B cell (primary cell): ENCODE data around the gene SLC35E2B.
"Not testable (repeated sequence)": the region's sequence is repeated elsewhere in the genome, so short reads cannot be mapped to it uniquely, and the experiment has no call there.

Experiments used
- CTCF ChIP-seq: fragments of 200-600 bp; IDR thresholded peaks from one replicate; pipeline ENCODE4 v1.8.0; 2022; ENCODE audit warnings: antibody characterized with exemption, mild to moderate bottlenecking
- EZH2 ChIP-seq: IDR thresholded peaks from 2 replicates; pipeline ENCODE4 v1.6.1; 2012; ENCODE audit warnings: borderline replicate concordance, low read depth, mild to moderate bottlenecking, moderate library complexity, low read length; ENCODE audit not compliant: insufficient read depth, poor library complexity, severe bottlenecking

- TF ChIP-seq EZH2, CTCF: not testable (repeated sequence)
Observed at GRCh38 chr1:1707241-1707640, 14.6 kb upstream of the SLC35E2B start.
